ENCODE data around the gene ZMYM4.

Gene ZMYM4

GRCh38 chr1:35408925-35409324 is 140.4 kb downstream of the ZMYM4 start:
- no peak for DNase-seq

DNA sequence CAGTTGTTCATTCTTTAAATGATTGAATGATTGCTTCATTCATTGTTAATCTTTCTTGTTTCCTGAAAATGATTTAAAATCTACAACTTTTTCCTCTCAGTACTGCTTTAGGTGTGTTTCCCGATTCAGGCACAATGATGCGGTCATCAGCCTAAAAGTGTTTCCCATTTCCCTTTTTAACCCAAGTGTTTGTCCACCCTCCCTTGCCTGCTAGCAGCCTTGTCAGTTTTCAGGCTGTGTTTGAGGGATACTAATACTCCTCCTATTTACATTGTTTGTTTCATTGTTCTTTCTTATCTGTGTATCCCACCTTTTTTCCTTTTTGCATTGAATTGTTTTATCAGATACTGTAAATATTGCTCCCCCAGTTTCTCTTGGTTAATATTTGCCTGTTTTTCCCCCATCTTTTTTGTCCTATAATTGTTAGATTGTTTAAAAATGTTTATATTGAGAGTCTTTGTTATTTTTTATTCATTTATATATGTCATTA is 157.6 kb downstream of the ZMYM4 start:
- DNase-seq: no peak

- DNase-seq: no peak
Observed at GRCh38 chr1:35428360-35428759, 159.9 kb downstream of the ZMYM4 start.

DNA sequence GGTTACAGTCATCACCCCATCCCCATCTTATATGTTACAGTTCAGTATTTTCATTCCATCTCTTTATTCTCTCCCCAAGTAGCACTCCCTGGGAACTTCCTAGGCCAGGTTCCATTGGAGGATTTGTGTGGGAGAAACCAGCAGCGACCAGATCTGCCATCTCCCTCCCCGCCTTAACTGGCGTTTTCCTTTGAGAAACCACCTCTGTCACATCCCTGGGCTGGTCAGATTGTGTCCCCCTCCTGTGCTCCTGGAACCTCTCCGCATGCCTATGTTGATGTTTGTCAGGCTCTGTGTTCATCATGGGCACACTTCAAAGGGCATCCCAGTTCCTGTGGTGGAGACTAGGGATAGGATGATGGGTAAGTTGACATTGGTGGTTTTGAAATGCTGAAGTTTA is 162.3 kb downstream of the ZMYM4 start:
- DNase-seq: no peak

- no peak for DNase-seq
Observed at GRCh38 chr1:35431173-35431599, 162.7 kb downstream of the ZMYM4 start.

DNA sequence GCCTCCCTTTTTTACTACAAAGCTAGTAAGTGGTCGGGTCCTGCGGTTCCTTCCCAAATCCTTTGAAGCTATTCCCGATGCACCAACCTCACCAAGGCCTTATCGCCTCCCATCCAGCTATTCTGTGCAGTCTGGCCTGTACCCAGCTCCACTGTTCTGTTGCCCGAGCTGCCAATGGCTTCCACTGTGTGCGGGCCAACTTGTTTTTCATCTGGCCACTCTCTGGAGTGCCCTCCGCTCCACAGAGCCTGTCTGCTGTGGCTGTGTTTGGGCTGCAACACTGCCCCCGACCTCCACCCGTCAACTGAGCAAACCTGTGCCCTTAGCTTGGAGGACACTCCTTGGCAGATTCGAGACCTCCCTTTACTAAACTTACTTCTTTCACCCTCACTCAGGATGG is 163.7 kb downstream of the ZMYM4 start:
- DNase-seq: no peak

GRCh38 chr1:35433714-35434113 is 165.2 kb downstream of the ZMYM4 start:
- DNase-seq: no peak

DNA sequence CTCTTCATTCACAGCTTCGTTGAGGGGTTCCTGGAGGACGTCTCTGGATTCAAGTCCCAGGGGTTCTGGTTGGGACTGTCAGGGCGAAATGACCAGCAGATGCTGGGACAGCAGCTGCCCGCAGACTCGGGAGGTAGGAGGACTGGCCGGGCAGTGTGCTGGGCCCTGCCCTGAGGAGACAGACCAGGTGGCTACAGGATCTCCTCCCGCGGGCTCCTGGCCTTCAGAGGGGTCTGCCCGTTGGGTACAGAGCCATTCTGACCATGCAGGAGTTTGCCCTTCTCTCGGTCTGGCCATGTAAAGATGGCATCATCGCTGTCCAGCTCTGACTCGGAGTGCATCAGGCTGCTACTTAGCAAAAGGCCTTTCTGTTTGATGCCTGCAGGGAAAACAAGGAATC is 166.2 kb downstream of the ZMYM4 start:
- no peak for DNase-seq

DNA sequence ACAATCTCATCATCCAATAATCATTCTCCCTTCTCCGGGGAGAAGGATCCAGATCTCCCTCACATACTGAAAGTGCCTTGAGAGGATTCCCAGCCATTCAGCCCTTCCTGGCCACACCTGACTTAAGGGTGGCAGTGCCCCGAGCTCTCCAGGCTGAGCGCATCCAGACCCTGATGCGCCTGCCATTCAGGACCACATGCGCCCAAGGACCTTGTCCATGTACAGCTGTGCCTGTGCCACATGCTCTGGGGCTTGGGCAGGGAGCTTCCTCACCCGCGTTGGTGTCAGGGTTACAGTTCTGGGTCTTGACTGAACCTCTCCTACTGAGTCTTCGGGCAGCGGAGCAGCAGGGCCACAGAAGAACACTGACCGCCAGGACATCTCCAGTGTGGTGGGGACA is 167.6 kb downstream of the ZMYM4 start:
- DNase-seq: no peak

- no peak for DNase-seq
Observed at GRCh38 chr1:35437200-35437599, 168.7 kb downstream of the ZMYM4 start.

GRCh38 chr1:35439626-35440025 is 171.1 kb downstream of the ZMYM4 start:
- no peak for DNase-seq

- no peak for DNase-seq
Observed at GRCh38 chr1:35441926-35442579, 173.5 kb downstream of the ZMYM4 start.

DNA sequence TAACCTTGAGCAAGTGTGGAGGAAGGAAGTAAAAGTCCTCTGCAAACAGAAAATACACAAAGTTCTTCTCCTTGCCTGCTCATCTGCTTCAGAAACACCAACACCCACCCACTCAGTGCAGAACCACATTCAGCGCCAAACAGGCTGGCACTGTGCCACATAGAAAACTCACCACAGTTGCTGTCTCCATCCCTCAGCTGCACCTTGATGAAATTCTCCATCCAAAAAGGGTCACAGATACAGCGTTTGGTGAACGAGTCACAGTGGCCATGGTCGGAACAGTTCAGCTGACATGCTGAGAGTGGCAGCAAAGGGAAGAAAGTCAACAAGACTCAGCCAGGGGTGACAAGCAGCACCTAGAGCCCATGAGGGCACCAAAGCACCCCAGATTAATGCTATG is 174.2 kb downstream of the ZMYM4 start:
- DNase-seq: peak; percentile 48

DNA sequence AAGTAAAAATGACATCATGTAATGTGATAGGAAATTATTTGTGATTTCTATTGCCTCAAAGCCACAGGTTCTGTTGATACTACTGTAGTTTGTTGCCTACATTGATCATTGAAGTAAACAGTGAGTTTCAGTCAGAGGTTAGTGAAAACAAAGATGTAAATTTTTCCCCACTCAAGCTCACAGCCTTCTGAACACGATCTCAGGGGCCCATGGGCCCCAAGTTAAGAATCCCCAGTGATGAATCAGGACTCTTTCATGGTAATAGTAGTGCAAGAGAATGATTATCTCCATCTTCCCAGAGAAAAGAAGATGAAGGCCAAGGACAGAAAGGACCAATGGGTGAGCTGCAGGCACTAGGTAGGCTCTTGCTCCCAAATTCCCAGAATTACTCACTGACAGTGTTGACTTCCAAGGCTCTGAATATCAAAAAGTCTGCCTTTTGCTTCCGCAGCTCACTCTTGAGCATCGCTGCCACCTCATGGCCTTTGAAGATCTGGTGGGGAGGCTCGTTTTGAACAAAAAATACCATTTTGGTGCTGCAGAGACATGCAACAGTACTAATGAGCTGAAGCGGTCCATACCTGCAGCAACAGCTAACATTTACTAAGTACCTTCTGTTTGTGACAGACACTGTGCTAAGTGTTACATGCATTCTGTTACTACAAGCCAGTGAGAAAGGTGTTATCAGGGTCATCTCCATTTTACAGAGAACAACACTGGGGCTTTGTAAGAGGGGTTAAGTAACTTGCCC is 175.4 kb downstream of the ZMYM4 start:
- no peak for DNase-seq

- no peak for DNase-seq
Observed at GRCh38 chr1:35444519-35444774, 175.9 kb downstream of the ZMYM4 start.

GRCh38 chr1:35447278-35447677 is 178.8 kb downstream of the ZMYM4 start:
- no peak for DNase-seq

GRCh38 chr1:35448344-35448801 is 179.9 kb downstream of the ZMYM4 start:
- DNase-seq: no peak

- no peak for DNase-seq
Observed at GRCh38 chr1:35449334-35450008, 181.0 kb downstream of the ZMYM4 start.

GRCh38 chr1:35451125-35451528 is 182.6 kb downstream of the ZMYM4 start:
- DNase-seq: peak; percentile 83

DNA sequence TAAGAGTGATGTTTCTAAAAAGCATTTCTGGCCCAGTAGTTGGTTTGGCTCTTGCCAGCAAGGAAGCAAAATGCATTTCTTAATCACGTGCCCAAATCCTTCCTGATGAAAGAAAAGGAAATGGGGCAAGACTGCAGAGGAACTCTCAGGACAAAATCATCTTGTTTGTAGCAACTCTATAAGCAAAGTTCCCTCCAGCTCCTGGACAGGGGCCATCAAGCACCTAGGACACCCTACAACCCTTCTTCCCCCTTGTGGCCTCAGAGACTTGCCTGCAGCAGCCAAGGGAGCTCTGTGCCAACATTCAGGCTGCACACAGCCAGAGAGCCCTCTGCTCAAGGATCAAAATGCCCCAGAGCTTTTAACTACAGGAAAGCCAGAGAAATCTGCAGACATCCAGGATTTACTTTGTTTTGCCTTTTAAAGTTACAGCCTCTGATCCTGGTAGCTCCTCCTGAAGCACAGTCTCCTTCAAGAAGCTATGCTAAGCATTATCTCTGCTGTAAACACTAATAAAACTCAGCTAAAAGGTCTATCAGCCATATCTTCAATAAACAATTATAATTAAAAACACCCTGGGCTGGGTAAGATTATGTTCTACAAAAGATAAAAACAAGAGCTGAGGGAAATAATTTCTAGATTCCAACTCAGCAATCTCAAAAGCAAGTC is 183.7 kb downstream of the ZMYM4 start:
- DNase-seq: no peak

DNA sequence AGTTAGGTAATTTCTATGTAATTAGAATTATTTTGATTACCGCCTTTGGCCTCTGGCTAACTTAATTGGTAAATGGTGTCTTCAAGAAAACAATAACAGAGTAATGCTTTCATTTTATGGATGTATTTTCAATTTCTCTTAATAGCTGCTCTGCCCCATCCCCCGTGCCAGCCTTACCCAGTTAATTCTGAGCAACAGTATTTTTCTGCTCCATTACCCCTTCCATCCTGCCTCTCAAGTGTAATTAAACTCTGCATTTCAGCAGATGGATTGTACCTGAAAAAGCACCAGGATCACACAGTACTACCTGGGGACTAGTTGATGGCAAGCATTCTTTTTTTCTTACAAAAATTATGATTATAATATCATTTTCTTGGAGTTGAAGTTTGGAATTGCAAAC is 184.5 kb downstream of the ZMYM4 start:
- DNase-seq: no peak

- no peak for DNase-seq
Observed at GRCh38 chr1:35454176-35454575, 185.7 kb downstream of the ZMYM4 start.

GRCh38 chr1:35454616-35455015 is 186.1 kb downstream of the ZMYM4 start:
- DNase-seq: no peak

DNA sequence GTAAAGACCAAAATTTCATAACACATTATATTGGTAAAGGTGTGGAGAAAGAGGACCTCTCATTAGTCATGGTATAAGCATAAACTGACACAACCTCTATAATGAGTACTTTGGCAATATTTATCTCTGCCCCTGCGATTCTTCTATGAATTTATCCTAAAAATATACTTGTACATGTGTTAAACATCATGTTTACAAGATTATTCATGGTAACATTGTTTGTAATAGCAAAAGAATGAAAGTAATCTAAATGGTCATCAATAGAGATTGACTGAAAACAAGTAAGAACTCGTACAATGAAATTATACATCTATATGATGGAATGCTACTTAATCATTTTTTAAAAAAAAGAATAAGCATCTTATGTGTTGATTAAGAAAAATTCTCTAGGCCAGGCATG is 192.3 kb downstream of the ZMYM4 start:
- no peak for DNase-seq
